Fibroblast of mammary gland (primary cell): ENCODE results near the gene PITPNM1.

Experiments used
- DNase-seq: peaks from one replicate; pipeline ENCODE4 v3.0.0-alpha.2; 2010; ENCODE audit warnings: low read depth
- H3K4me3 ChIP-seq: 2 replicates; pipeline ENCODE4 v1.5.1; 2011; ENCODE audit warnings: low read depth, mild to moderate bottlenecking, low read length, moderate library complexity; ENCODE audit not compliant: control insufficient read depth
- TF ChIP-seq, protein P1 (sequence below): conservative IDR thresholded peaks from 2 replicates; pipeline ENCODE4 v1.5.1; 2011; ENCODE audit warnings: low read depth, low read length, inconsistent platforms; ENCODE audit not compliant: control insufficient read depth, insufficient read depth

Gene PITPNM1

DNA sequence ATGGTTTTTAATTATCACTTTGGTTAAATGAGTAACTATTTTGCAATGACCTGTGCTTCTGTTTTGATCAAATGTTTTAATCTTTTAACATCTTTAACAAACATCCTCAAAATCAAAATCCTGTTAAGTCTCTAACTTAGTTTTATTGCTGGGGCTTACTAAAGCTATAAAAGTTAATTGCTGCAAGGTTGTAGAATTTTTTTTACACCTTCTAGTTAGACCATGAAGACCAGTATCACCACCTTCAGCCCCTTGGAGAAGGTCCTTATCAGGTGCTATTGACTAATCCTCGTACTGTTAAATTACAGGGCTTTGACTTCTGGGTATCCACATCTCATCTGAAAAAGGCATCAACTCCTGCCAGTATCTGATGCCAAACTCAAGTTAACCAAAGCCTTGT lies 30.4 kb upstream of the PITPNM1 start:
- no peak overlapping the region for H3K4me3 ChIP-seq
- TF ChIP-seq, protein P1, sequence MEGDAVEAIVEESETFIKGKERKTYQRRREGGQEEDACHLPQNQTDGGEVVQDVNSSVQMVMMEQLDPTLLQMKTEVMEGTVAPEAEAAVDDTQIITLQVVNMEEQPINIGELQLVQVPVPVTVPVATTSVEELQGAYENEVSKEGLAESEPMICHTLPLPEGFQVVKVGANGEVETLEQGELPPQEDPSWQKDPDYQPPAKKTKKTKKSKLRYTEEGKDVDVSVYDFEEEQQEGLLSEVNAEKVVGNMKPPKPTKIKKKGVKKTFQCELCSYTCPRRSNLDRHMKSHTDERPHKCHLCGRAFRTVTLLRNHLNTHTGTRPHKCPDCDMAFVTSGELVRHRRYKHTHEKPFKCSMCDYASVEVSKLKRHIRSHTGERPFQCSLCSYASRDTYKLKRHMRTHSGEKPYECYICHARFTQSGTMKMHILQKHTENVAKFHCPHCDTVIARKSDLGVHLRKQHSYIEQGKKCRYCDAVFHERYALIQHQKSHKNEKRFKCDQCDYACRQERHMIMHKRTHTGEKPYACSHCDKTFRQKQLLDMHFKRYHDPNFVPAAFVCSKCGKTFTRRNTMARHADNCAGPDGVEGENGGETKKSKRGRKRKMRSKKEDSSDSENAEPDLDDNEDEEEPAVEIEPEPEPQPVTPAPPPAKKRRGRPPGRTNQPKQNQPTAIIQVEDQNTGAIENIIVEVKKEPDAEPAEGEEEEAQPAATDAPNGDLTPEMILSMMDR, result no peak
- DNase-seq, result no peak

DNA sequence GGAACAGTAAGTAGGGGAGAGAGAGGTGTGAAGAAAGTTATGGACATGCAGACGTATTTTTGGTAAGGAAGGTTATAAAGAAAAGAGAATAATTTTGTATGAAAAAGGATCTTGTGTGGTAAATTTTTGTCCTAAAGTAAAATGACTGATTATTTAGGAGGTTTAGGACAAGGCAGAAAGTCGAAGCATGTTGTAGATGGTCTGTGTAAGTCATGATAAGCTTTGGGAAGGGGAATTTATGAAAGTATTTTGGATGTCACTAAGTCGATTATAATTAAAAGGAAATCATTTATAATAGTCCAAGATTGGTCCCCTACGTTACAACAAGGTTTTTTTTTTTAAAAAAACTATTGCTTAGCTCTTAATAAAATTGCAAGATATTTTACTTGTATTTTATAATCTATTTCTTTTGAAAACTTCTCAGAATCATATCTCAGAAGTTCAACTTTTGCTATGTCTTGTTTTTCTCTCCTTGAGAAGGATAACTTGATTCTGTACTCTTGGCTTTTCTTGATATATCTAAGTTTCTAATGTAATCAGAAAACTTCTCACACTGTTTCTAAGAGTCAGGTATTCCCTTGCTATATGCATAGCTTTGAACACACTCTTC lies 29.0 kb upstream of the PITPNM1 start:
- TF ChIP-seq, protein P1, result no peak
- DNase-seq, result peak; percentile 23
- H3K4me3 ChIP-seq, result no peak overlapping the region

DNA sequence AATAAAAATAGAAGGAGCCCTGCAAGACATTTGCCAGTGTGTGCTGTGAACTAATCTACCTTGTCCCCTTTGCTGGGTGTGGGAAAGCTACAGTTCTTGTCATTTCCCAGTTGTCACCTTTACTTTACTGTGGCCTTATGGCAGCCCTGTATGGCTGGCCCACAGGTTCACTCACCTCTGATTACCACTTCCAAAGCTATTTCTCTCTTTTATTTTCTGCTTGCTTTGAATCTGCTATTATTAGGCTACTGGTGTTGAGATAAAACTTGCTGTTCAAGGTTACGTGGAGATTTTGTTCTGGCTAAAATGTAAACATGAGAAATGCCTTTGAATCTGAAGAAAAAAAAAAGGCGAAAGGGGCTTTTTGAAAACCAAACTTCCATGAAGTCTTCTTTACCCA lies 27.7 kb upstream of the PITPNM1 start:
- TF ChIP-seq, protein P1, result no peak
- no peak overlapping the region for H3K4me3 ChIP-seq
- DNase-seq, result no peak

DNA sequence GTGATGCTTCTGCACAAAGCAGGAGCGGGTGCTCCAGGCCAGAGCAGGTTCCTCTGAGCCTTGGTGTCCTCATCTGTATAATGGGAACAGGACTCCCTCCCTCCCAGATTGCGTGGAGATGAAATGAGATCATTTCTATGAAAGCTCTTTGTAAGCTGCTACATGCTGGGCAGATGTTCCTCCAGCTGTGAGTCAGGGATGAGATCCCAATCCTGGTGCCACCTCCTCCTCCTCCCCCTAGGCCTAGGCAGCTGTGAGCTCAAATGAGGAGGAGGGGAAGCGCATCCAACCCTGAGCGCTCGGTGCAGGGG lies 25.1 kb upstream of the PITPNM1 start:
- TF ChIP-seq, protein P1, result no peak
- H3K4me3 ChIP-seq, result no peak overlapping the region
- peak; percentile 38 for DNase-seq

DNA sequence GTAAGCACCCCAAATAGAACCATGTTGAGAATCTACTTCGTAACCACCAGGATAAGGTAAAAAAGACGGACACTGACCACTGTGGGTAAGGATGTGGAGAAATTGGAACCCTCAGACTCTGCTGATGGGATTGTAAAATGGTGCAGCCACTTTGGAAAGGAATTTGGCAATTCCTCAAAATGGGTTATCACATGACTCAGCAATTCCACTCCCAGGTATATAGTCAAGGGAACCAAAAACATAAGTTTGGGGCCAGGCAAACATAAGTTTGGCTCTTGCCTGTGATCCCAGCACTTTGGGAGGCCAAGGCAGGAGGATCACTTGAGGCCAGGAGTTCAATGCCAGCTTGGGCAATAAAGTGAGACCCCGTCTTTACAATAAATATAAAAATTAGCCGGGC lies 23.2 kb upstream of the PITPNM1 start:
- no peak overlapping the region for H3K4me3 ChIP-seq
- TF ChIP-seq, protein P1, result no peak
- DNase-seq, result no peak

DNA sequence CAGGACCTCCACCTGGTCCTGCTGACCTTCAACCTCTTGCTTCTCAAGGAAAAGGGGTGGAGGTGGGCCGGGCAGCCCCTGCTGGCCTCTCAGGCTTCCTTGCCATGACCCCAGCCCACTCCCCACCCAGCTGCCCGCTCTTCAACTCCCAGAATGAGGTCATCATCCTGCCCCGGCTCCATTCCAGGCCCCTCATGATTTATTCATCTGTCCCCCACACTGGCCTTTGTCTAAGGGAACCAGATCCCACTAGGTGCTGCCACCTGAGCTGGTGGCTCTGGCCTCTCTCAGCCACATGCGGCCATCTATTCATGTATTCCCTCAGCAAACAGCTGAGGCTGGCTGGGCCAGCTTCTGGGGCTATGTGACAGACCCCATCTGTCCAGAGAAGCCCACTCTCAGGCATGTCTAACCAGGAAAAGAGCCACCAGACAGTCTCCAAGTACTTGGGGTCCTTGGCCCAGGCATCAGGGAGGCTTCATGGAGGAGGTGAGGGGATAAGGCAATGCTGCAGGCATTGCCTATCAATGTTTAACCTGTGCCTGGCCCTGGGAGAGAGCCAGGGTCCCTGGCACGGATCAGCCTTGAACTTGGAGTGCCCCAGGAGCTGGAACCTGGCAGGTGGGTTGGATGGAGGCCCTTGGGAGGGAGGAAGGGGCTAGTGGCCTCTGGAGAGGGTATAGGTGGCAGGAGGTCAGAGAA lies 20.3 kb upstream of the PITPNM1 start:
- no peak for DNase-seq
- TF ChIP-seq, protein P1, result no peak

DNA sequence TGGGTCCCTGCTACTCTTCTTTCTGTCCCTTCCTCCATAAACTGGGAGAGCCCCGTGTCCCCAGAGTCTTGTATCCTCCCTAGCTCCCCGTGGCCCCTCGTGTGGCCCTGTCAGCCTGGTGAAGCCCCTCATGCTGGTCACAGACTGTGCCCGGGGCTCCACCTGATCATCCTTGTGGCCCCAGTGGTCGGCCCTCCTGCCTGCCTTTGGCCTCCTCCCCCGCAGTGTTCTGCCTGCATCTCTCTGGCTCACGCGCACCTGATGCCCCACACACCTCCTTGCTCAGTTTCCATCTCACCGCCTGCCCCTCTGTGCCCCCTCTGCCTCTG lies 19.3 kb upstream of the PITPNM1 start:
- DNase-seq, result no peak
- TF ChIP-seq, protein P1, result no peak
- no peak overlapping the region for H3K4me3 ChIP-seq

More for the DNA sequence above, 20.3 kb upstream of the PITPNM1 start:
- H3K4me3 ChIP-seq, result no peak overlapping the region
